Activated naive CD4-positive, alpha-beta T cell treated with anti-CD3 and anti-CD28 coated beads, Interleukin-2, amount 10 ng/mL, durations not matched to agents 7 days and 5 days (primary cell): Measurements from ENCODE around the gene AKT3.

Source experiments
- CTCF ChIA-PET: fragments of 350-600 bp; sonication (Branson Sonifier 250); formaldehyde crosslinking; loops from one replicate; lab custom pipeline; 2021; ENCODE audit warnings: antibody characterized with exemption; lab: Charles Lee
- DNase-seq: peaks from one replicate; pipeline ENCODE4 v3.0.0-alpha.2; 2020
- H3K27ac Mint-ChIP-seq: one replicate; pipeline ENCODE4 v1.8.0; 2021; ENCODE audit warnings: mild to moderate bottlenecking, moderate library complexity, mixed read lengths
- H3K27me3 Mint-ChIP-seq: one replicate; pipeline ENCODE4 v1.8.0; 2021; ENCODE audit warnings: mild to moderate bottlenecking, mixed read lengths
- H3K36me3 Mint-ChIP-seq: one replicate; pipeline ENCODE4 v1.8.0; 2021; ENCODE audit warnings: mixed read lengths
- H3K4me1 Mint-ChIP-seq: one replicate; pipeline ENCODE4 v1.8.0; 2021; ENCODE audit warnings: mixed read lengths
- H3K4me3 Mint-ChIP-seq: one replicate; pipeline ENCODE4 v1.8.0; 2021; ENCODE audit warnings: mild to moderate bottlenecking, moderate library complexity, mixed read lengths
- H3K9me3 Mint-ChIP-seq: one replicate; pipeline ENCODE4 v1.8.0; 2021; ENCODE audit warnings: mixed read lengths

AKT3 gene

GRCh38 chr1:243477731-243478290 is 372.2 kb downstream of the AKT3 start:
- Mint-ChIP-seq H3K27ac (no peak overlapping the region), H3K9me3 (no peaks in the 10 kb centered on the region), H3K27me3 (peaks cover 5% of the 10 kb centered on the region), H3K36me3 (peaks cover 4% of the 10 kb centered on the region), H3K4me1 (peaks cover 19% of the 10 kb centered on the region), H3K4me3 (no peak overlapping the region)
- CTCF ChIA-PET: no interaction called here
- no peak for DNase-seq

- no peak overlapping the region for H3K27ac Mint-ChIP-seq
- no peak overlapping the region for H3K4me3 Mint-ChIP-seq
- no peak for DNase-seq
- H3K36me3 Mint-ChIP-seq: peaks cover 4% of the 10 kb centered on the region
- H3K4me1 Mint-ChIP-seq: peaks cover 6% of the 10 kb centered on the region
- no peaks in the 10 kb centered on the region for H3K9me3 Mint-ChIP-seq
- H3K27me3 Mint-ChIP-seq: no peaks in the 10 kb centered on the region
- CTCF ChIA-PET: interaction anchor here (0.6 kb wide), 1 partner anchor 272 kb away, joined by 3 read pairs; no protein-coding TSS in a partner anchor
Measured at GRCh38 chr1:243475966-243476365, 374.1 kb downstream of the AKT3 start.

- peaks cover 6% of the 10 kb centered on the region for H3K4me1 Mint-ChIP-seq
- no peaks in the 10 kb centered on the region for H3K27me3 Mint-ChIP-seq
- DNase-seq: no peak
- no peaks in the 10 kb centered on the region for H3K9me3 Mint-ChIP-seq
- H3K27ac Mint-ChIP-seq: no peak overlapping the region
- CTCF ChIA-PET: interaction anchor here (1.0 kb wide), 1 partner anchor 270 kb away, joined by 3 read pairs; no protein-coding TSS in a partner anchor
- no peak overlapping the region for H3K4me3 Mint-ChIP-seq
- peaks cover 4% of the 10 kb centered on the region for H3K36me3 Mint-ChIP-seq
Measured at GRCh38 chr1:243474906-243475305, 375.1 kb downstream of the AKT3 start.

GRCh38 chr1:243474136-243474881 is 375.7 kb downstream of the AKT3 start:
- H3K4me3 Mint-ChIP-seq: no peak overlapping the region
- H3K9me3 Mint-ChIP-seq: no peaks in the 10 kb centered on the region
- CTCF ChIA-PET: interaction anchor here (1.0 kb wide), 1 partner anchor 271 kb away, joined by 3 read pairs; no protein-coding TSS in a partner anchor
- DNase-seq: no peak
- no peaks in the 10 kb centered on the region for H3K27me3 Mint-ChIP-seq
- H3K36me3 Mint-ChIP-seq: peaks cover 4% of the 10 kb centered on the region
- no peak overlapping the region for H3K27ac Mint-ChIP-seq
- H3K4me1 Mint-ChIP-seq: peaks cover 6% of the 10 kb centered on the region

- peaks cover 6% of the 10 kb centered on the region for H3K4me1 Mint-ChIP-seq
- H3K9me3 Mint-ChIP-seq: no peaks in the 10 kb centered on the region
- peak overlapping the region; percentile 64 for H3K4me3 Mint-ChIP-seq
- CTCF ChIA-PET: no interaction called here
- H3K36me3 Mint-ChIP-seq: peaks cover 4% of the 10 kb centered on the region
- H3K27me3 Mint-ChIP-seq: no peaks in the 10 kb centered on the region
- no peak for DNase-seq
- peak overlapping the region; percentile 68 for H3K27ac Mint-ChIP-seq
Measured at GRCh38 chr1:243473227-243474135, 376.6 kb downstream of the AKT3 start.

- CTCF ChIA-PET: no interaction called here
- no peaks in the 10 kb centered on the region for H3K27me3 Mint-ChIP-seq
- H3K27ac Mint-ChIP-seq: no peak overlapping the region
- no peak overlapping the region for H3K4me3 Mint-ChIP-seq
- no peaks in the 10 kb centered on the region for H3K9me3 Mint-ChIP-seq
- DNase-seq: no peak
- H3K4me1 Mint-ChIP-seq: peaks cover 6% of the 10 kb centered on the region
- H3K36me3 Mint-ChIP-seq: peaks cover 4% of the 10 kb centered on the region
Measured at GRCh38 chr1:243471754-243472745, 378.0 kb downstream of the AKT3 start.

GRCh38 chr1:243471026-243471685 is 378.9 kb downstream of the AKT3 start:
- CTCF ChIA-PET: no interaction called here

GRCh38 chr1:243470502-243470901 is 379.5 kb downstream of the AKT3 start:
- no peaks in the 10 kb centered on the region for H3K27me3 Mint-ChIP-seq
- H3K27ac Mint-ChIP-seq: no peak overlapping the region
- peaks cover 4% of the 10 kb centered on the region for H3K36me3 Mint-ChIP-seq
- no peak for DNase-seq
- H3K9me3 Mint-ChIP-seq: no peaks in the 10 kb centered on the region
- CTCF ChIA-PET: interaction anchor here (1.2 kb wide), 1 partner anchor 9 kb away, joined by 3 read pairs; no protein-coding TSS in a partner anchor
- H3K4me3 Mint-ChIP-seq: no peak overlapping the region
- peaks cover 6% of the 10 kb centered on the region for H3K4me1 Mint-ChIP-seq

More at GRCh38 chr1:243471026-243471685, 378.9 kb downstream of the AKT3 start:
- H3K27me3 Mint-ChIP-seq: no peaks in the 10 kb centered on the region
- no peaks in the 10 kb centered on the region for H3K9me3 Mint-ChIP-seq
- H3K36me3 Mint-ChIP-seq: peaks cover 4% of the 10 kb centered on the region
- no peak overlapping the region for H3K27ac Mint-ChIP-seq
- peaks cover 6% of the 10 kb centered on the region for H3K4me1 Mint-ChIP-seq
- DNase-seq: no peak
- no peak overlapping the region for H3K4me3 Mint-ChIP-seq

GRCh38 chr1:243469497-243469896 is 380.5 kb downstream of the AKT3 start:
- no peak overlapping the region for H3K27ac Mint-ChIP-seq
- CTCF ChIA-PET: interaction anchor here (0.6 to 1.2 kb wide), 2 partner anchors 10 to 131 kb away, joined by 3 read pairs; no protein-coding TSS in a partner anchor

GRCh38 chr1:243465738-243466137 is 384.3 kb downstream of the AKT3 start:
- Mint-ChIP-seq H3K9me3 (no peaks in the 10 kb centered on the region), H3K4me1 (no peaks in the 10 kb centered on the region), H3K4me3 (no peak overlapping the region), H3K36me3 (peaks cover 5% of the 10 kb centered on the region), H3K27ac (no peak overlapping the region), H3K27me3 (no peaks in the 10 kb centered on the region)
- no peak for DNase-seq
- CTCF ChIA-PET: no interaction called here

More at GRCh38 chr1:243469497-243469896, 380.5 kb downstream of the AKT3 start:
- Mint-ChIP-seq H3K4me1 (peaks cover 6% of the 10 kb centered on the region), H3K4me3 (no peak overlapping the region), H3K36me3 (peaks cover 4% of the 10 kb centered on the region), H3K9me3 (no peaks in the 10 kb centered on the region), H3K27me3 (no peaks in the 10 kb centered on the region)
- DNase-seq: no peak

- Mint-ChIP-seq H3K4me3 (no peak overlapping the region), H3K27me3 (no peaks in the 10 kb centered on the region), H3K27ac (no peak overlapping the region), H3K4me1 (no peaks in the 10 kb centered on the region), H3K36me3 (peaks cover 5% of the 10 kb centered on the region), H3K9me3 (no peaks in the 10 kb centered on the region)
- DNase-seq: no peak
- CTCF ChIA-PET: interaction anchor here (0.7 kb wide), 1 partner anchor 315 kb away, joined by 3 read pairs; no protein-coding TSS in a partner anchor
Measured at GRCh38 chr1:243465081-243465480, 385.0 kb downstream of the AKT3 start.

GRCh38 chr1:243462929-243463697 is 386.9 kb downstream of the AKT3 start:
- peaks cover 8% of the 10 kb centered on the region for H3K4me1 Mint-ChIP-seq
- peaks cover 5% of the 10 kb centered on the region for H3K36me3 Mint-ChIP-seq
- H3K9me3 Mint-ChIP-seq: no peaks in the 10 kb centered on the region
- CTCF ChIA-PET: no interaction called here
- no peak for DNase-seq
- H3K4me3 Mint-ChIP-seq: no peak overlapping the region
- no peaks in the 10 kb centered on the region for H3K27me3 Mint-ChIP-seq
- no peak overlapping the region for H3K27ac Mint-ChIP-seq
